ENCODE measurements around the gene NUDT9.
"Not testable (repeated sequence)": the region's sequence is repeated elsewhere in the genome, so short reads cannot be mapped to it uniquely, and the experiment has no call there.

NUDT9 gene, protein sequence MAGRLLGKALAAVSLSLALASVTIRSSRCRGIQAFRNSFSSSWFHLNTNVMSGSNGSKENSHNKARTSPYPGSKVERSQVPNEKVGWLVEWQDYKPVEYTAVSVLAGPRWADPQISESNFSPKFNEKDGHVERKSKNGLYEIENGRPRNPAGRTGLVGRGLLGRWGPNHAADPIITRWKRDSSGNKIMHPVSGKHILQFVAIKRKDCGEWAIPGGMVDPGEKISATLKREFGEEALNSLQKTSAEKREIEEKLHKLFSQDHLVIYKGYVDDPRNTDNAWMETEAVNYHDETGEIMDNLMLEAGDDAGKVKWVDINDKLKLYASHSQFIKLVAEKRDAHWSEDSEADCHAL

DNA sequence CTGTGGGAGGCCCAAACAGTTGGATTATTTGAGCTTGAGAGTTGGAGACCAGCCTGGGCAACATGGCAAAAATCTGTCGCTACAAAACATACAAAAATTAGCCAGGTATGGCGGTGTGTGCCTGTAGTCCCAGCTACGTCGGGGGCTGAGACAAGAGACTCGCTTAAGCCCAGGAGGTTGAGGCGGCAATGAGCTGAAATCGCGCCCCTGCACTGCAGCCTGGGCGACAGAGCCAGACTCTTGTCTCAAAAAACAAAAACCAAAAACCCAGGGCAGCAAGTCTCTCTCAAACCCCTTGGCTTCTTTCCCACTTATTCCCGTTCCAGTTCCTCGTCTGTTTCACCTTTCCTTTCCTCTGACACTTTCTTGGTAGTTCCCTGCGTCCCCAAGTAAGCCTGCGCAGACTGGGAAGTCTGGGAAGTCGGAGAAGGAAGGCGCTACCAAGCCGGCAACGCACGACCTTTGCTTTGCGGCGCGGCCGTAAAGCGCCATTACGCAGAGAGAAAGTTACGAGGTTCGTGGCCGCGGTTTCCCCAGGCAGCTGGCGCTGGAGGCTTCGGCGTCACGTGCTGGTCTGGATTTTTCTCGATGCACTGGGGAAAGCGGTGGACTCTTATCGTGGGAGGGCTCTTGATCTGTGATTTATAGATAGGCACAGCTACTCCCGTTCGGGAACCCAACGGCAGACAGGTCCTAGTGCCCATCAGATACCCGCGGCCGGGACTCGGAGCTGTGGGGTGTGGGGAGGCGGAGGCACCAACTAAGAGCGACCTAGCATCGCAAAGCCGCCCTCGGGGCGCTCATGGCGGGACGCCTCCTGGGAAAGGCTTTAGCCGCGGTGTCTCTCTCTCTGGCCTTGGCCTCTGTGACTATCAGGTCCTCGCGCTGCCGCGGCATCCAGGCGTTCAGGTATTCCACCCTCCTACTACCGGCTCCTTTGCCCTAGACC lies at the start of gene NUDT9:
TSS of gene NUDT9 (plus strand) at position 470 of the 949 bp plus-strand sequence. CDS start at position 803, 333 bp downstream.
- peak within 1 kb of the TSS; percentile 91 for H3K4me3 ChIP-seq (ENCODE audit: low read depth, low read length)
- TF ChIP-seq, protein P1, sequence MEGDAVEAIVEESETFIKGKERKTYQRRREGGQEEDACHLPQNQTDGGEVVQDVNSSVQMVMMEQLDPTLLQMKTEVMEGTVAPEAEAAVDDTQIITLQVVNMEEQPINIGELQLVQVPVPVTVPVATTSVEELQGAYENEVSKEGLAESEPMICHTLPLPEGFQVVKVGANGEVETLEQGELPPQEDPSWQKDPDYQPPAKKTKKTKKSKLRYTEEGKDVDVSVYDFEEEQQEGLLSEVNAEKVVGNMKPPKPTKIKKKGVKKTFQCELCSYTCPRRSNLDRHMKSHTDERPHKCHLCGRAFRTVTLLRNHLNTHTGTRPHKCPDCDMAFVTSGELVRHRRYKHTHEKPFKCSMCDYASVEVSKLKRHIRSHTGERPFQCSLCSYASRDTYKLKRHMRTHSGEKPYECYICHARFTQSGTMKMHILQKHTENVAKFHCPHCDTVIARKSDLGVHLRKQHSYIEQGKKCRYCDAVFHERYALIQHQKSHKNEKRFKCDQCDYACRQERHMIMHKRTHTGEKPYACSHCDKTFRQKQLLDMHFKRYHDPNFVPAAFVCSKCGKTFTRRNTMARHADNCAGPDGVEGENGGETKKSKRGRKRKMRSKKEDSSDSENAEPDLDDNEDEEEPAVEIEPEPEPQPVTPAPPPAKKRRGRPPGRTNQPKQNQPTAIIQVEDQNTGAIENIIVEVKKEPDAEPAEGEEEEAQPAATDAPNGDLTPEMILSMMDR (IDR thresholded peaks at IDR 0.05; ENCODE audit: insufficient read depth, low read depth, low read length, missing control alignments): peak; percentile 16
- DNase-seq (ENCODE audit: low read depth): peak; percentile 94

DNA sequence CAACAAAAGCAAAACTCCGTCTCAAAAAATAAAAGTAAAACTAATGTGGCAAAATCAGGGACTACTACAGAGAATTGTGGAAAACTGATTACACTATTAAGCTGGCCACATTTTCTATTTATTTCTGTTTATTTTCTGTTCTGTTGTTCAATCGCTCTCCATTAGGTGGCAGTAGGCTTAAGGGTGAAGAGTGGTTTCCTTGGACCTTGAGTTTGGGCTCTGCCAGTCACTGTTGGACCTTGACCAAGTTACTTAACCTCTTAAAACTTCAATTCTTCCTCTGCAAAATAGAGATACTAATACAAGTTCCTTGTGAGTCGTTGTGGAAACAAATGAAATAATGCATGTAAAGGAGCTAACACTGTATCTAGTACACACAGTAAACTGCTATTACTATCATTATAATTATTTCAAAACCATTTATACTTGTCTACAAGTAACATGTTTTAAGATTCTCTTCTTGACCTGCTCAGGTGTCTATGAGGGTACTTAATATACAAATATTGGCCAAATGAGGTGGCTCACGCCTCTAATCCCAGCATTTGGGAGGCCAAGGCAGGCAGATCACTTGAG lies 46.6 kb upstream of the NUDT9 start:
- TF ChIP-seq, protein P1 (IDR thresholded peaks at IDR 0.05; ENCODE audit: insufficient read depth, low read depth, low read length, missing control alignments): peak; percentile 68
- DNase-seq (ENCODE audit: low read depth): peak; percentile 64

DNA sequence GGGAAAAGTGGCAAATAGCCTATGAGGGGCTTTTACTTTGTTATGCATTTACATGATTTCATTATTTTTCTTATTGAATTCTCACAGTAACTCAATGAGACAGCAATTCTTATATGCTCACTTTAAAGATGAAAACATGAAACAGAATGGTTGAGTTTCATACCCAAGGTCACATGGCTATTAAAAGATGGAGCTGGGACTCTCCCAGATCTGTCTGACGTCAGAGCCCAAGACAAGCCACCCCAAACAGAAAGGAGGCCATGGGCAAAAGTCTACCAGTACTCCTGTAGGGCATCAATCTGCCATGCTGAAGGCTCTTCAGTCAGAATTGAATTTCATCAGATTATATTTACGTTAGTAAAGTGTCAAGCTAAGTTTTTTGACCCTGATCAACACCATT lies 44.6 kb upstream of the NUDT9 start:
- DNase-seq (ENCODE audit: low read depth): peak; percentile 21
- TF ChIP-seq, protein P1 (IDR thresholded peaks at IDR 0.05; ENCODE audit: insufficient read depth, low read depth, low read length, missing control alignments): no peak
- no peak overlapping the region for H3K4me3 ChIP-seq (ENCODE audit: low read depth, low read length)

More for the DNA sequence above, 46.6 kb upstream of the NUDT9 start:
- no peak overlapping the region for H3K4me3 ChIP-seq (ENCODE audit: low read depth, low read length)

DNA sequence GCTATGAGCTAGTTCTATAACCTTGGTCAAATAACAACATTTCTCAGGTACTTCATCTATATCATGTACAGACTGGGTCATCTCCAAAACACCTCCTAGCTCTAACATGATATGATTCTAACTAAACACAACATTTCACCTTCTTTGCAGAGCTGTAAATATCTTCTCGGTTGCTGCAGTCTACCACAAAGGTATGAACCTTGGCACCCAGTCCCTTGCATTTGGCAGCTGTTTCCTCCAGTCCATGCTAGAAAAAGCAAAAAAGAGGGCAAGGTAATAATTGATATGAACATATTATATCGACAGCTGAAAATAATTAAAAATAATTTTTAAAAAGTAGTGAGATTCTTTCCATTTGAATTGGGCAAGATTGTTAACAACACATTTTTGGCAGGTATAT lies 40.3 kb upstream of the NUDT9 start:
- TF ChIP-seq, protein P1 (IDR thresholded peaks at IDR 0.05; ENCODE audit: insufficient read depth, low read depth, low read length, missing control alignments): no peak
- no peak for DNase-seq (ENCODE audit: low read depth)
- no peak overlapping the region for H3K4me3 ChIP-seq (ENCODE audit: low read depth, low read length)

DNA sequence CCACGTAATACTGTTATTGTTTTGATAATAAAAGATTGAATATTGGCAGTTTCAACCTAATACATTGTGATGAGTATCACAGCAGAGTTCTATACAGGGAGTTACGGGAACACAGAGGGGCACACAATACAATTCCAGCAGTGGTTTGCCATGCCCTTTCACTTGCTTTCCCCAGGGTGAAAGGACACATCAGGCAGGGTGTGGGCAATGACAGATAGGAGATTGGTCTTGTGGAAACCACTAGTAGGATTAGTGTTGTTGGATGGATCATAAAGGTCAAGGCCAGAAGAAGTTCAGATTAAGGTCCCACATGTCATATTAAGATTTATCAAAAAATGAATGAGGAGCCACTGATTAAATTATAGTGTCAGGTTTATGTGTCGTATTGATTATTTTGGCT lies 39.4 kb upstream of the NUDT9 start:
- no peak for DNase-seq (ENCODE audit: low read depth)
- no peak overlapping the region for H3K4me3 ChIP-seq (ENCODE audit: low read depth, low read length)
- TF ChIP-seq, protein P1 (IDR thresholded peaks at IDR 0.05; ENCODE audit: insufficient read depth, low read depth, low read length, missing control alignments): no peak

DNA sequence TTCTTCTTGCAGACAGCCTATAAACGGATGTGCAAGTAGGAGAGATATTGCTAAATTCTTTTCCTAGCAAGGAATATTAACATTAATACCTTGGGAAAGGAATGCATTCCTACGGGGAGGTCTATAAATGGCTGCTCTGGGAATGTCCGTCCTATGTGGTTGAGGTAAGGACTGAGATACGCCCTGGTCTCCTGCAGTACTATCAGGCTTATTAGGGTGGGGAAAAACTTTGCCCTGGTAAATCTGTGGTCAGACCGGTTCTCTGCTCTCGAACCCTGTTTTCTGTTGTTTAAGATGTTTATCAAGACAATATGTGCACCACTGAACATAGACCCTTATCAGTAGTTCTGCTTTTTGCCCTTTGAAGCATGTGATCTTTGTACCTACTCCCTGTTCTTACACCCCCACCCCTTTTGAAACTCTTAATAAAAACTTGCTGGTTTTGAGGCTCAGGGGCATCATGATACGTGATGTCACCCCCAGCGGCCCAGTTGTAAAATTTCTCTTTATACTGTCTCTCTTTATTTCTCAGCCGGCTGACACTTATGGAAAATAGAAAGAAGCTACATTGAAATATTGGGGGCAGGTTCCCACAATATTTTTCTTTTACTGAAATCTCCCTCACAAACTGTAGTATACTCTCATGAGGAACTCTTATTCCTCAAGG lies 37.8 kb upstream of the NUDT9 start:
- not testable (repeated sequence) for H3K4me3 ChIP-seq (ENCODE audit: low read depth, low read length); DNase-seq (ENCODE audit: low read depth)

Data from GM12865 (cell line).